Measurements from ENCODE around the gene MCF2L2.
A peak's percentile ranks its signal among the peaks of the same experiment; 100 is the strongest.

Gene MCF2L2

DNA sequence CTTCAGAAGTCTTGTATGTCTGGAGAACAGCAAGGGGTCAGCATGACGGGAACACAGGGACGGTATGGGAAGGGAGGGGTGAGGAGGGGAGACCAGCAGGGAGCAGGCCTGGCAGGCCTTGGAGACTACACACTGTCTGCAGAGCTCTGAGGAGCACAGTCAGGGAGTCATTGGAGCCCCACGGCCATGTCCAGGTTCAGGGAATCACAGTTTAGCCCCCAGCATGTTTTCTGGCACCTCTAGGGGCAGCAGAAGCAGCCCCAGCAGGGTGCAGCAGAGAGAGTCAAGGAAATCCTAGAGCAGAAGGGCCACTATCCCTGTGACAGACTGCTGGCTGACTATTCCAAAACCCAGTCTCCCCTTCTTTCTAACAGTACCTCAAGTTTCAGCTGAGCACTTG lies 269.1 kb downstream of the MCF2L2 start:
- peak in 1 of 2 donors; percentile 41 for DNase-seq

DNA sequence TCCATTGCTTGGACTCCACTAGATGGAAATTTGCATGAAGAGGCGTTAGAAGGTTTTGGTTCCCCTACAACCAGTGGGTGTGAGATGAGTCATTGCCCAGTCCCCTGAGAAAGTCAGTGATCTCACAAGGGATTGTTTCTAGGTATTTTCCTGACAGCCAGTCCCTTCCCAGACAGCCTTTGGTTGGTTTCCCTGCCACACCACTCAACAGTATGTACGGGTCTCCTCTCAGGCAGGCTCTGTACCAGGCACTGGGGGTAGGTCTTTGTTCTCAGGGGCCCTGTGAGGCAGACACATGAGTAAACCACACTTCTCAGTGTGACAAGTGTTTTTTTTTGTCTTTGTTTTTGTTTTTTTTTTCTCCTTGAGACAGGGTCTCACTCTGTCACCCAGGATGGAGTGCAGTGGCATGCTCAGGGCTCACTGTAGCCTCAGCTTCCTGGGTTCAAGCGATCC lies 269.8 kb downstream of the MCF2L2 start:
- peak; percentile 82 to 91 for DNase-seq

DNA sequence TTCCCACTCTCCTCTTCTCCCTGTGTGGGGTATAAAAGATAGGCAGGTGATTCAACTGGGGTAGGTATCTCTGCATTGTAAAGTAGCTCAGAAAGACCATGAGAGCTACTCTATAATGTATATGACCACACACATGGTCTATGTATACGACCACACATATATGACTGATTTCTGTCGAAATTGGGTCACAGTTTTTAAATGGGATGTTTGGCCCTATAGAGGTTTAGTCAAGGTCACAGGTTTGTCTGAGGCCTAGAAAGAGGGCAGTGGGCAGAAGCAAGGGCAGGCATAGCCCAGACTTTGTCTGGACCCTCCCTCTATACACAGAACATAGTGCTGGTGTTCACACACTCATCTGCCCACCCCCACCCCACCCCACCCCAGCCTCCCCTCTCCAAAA lies 270.3 kb downstream of the MCF2L2 start:
- DNase-seq, result peak; percentile 28 to 44

DNA sequence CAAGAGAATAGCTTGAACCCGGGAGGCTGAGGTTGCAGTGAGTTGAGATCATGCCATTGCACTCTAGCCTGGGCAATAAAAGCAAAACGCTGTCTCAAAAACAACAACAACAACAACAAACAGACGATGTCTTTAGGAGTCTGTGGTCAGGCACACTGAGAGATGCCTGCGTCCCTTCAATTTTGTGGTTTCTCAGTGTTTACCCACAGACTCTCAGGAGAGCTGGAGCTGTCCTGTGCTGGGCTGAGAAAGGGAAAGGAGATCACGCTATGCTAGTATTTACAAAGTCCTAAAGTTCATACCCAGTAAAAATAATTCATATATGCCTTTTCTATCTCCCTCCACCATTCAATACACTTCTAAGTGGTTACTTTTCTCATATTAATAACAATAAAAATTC lies 272.2 kb downstream of the MCF2L2 start:
- DNase-seq, result no peak

DNA sequence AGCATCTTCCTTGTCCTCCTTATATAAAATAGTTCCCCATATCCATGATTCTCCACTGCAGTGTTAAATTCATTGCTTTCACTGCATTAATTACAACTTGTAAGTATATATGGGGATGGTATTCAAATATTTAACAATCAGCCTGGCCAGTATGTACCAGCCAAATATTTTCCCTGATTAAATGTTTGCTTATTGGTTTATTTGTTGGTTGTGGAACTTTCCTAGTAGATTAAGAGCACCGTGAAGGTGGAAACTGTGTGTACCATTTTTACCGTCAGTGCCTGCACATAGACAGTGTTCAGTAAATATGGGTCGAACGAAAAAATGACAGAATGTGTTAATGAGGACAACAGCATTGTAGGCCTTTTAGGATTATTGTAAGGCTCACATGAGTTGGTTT lies 272.9 kb downstream of the MCF2L2 start:
- no peak for DNase-seq

DNA sequence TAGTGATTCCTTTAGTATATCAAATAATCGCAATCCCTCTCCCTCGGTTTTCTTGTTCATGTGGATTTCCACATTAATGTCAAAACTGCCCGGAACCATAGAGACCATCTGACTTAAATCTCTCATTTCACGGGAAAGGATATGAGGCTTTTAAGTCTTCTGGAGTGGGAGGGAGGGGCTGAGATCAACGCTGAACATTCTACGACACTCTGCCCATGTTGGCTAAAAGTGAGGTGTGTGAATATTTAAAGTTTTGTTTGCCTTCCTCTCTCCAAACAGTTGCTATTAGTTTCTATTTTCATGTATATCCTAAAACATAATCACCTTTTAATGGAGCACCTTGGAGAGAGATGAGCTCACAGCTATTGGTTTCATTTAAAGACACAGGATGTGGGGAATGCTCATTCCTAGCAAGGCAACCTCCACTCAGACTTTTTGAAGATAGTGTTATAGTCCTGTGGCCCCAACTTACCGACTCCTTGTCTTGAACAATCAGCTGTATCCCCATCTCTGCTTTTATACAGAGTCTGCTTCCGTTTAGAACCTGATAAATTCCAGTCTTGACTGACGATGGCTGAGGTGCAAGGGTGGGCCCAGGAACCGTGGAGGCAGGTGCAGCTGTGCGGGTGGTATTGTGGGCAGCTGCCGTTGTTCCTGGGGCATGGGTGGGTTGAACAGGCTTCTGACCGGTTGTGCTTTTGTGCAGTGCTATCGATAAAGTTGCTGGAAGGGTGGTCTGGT lies 275.0 kb downstream of the MCF2L2 start:
- DNase-seq, result no peak

DNA sequence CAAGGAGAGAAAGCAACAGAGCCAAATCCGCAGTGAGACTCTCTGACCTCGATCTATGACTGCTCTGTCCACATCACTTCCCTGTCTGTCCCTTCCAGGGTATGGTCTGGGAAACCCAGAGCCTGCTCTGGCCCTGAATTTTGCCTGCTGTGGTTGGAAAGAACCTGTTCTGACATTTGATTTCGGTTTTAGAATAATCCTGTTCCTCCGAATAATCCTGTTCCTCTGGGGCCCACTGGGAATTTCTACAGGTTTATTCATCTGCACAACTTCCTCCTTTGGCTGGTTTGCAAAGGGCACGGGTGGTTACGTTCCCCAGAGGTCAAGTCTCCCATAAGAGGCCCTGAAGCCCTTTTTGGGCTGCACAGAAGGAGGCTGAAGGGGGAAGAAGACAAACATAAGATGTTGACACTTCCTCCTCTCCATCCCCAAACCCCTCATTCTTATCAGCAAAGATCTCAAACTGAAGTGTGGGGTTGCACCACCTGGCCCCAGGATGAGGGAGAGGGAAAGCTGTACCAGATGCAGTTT lies 276.5 kb downstream of the MCF2L2 start:
- DNase-seq, result peak; percentile 22 to 37

DNA sequence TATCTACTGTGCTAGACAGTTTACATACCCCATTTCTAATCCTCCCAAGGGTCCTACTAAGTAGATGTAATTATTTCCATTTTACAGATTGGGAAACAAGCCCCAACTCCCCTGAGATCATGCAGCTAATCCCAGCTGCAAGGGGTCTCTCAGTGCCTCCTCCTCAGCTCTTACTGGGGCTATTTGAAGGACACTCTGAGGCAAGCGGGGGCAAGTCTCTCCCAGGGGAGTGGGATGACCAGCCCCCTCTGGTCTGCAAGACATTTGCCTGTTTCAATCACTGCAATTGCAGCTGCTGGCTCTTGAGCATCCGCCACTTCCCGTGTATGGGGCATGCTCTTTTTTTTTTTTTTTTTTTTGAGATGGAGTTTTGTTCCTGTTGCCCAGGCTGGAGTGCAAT lies 277.3 kb downstream of the MCF2L2 start:
- no peak for DNase-seq

DNA sequence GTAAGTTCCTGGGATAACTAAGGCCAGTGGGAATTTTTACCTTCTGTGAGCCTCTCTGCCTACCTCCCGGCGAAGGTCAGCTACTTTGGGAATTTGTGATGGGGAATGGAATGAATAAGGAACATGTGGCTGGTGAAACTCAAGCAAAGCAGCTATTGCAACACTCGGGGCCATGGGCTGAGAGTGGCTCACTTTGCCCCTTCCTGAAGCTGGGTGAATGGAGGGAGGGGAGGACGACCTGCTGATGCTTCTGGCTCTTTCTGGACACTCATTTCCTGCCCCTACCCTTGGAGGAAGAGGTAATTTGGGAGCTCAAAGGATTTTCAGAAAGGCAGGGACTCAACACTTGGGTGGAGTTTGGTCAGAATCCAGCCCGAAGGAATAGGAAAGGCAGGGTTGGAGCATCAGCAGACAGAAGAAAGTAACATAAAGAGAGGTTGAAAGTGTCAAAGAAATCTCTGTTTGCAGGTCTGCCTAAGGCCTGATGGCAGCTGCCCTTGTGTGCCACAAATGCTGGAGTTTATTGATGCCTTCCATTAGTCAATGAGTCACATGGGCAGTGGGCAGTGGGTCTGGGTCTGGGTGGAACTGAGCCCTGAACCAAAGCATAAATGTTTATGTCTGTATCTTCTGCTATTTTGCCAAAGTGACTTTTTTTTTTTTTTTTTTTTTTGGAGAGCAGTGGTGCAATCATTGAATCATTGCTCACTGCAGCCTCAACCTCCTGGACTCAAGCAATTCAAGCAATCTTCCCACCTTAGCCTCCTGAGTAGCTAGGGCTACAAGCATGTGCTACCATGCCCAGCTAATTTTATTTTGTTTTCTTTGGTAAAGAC lies 278.3 kb downstream of the MCF2L2 start:
- DNase-seq, result peak; percentile 17 to 30

DNA sequence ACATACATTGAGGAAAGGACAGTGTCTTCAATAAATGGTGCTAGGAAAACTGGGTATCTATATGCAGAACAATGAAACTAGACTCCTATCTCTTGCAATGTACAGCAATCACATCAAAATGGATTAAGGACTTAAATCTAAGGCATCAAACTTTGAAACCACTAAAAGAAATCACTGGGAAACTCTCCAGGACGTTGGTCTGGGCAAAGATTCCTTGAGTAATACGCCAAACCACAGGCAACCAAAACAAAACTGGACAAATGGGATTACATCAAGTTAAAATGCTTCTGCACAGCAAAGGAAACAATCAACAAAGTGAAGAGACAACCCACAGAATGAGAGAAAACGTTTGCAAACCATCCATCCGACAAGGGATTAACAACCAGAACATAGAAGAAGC lies 280.4 kb downstream of the MCF2L2 start:
- DNase-seq, result no peak

DNA sequence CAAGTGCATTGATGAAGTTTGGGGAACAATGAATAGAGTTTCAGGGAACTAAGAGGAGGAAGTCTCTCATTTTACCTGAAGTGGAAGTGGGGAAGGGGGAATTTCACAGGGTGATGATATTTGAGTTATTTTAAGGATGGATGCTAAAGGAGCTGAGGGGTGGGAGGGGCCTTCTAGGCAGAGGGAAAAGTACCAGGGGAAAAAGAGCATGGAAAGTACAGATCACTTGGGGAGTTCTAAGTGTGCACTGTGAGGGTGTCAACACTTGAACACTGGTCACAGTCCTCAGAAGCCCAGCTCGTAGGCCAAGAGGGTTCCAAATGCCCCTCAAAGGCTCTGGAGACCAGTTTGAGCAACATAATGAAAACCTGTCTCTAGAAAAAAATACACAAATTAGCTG lies 284.1 kb downstream of the MCF2L2 start:
- no peak for DNase-seq

DNA sequence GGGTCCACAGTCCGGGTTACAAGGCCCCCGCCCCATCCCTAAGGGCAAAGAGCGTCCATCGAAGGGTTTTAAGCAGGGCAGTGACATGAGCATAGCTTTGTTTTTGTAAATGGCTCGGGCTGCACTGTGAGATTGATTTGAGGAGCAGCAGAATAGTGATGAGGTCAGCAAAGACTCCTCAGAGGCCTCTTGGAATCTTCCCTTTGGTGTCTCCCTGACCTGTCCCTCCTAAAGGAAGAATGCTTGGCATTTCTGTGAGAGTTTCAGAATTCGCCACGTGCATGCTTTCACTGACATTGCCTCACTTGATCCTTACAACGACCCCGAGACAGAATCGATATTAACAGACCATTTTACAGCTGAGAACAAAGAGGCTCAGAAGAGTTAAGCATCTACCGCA lies 286.2 kb downstream of the MCF2L2 start:
- no peak for DNase-seq

DNA sequence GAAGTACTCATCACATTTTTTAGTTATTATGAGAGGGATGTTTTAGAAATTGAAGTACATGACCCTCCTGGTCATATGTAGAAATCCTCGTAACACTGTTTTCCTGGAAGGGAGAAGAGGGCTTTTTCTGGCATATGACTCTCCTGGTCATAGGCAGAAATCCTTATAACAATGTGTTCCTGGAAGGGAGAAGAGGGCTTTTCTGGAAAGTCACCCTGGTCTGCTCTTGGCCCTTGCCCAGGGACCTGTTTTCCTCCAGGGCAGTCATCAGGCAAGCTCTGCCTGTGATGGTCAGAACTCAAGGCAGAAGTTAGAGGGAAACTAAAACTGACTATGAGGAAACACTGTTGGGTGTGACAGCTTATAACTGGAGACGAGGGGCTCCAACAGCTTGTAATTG lies 293.6 kb downstream of the MCF2L2 start:
- no peak for DNase-seq

DNA sequence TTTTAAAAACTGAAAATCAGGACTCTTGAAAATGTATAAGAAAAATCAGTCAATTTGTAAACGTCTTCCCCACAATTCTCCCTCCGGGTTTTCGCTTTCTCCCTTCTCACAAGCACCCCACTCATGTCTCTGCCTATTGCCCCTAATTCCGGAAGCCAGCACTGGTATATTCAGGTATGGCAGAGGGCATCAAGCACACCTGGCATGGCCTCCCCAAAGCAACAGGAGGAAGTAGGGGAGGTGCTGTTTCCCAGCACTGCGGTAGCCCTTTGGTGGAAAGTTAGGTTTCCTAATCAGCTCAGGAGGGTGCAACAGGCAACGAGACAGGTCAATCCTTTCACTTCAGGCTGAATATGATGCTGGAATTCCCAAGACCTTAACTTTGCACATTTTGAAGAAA lies 296.0 kb downstream of the MCF2L2 start:
- DNase-seq, result no peak

DNA sequence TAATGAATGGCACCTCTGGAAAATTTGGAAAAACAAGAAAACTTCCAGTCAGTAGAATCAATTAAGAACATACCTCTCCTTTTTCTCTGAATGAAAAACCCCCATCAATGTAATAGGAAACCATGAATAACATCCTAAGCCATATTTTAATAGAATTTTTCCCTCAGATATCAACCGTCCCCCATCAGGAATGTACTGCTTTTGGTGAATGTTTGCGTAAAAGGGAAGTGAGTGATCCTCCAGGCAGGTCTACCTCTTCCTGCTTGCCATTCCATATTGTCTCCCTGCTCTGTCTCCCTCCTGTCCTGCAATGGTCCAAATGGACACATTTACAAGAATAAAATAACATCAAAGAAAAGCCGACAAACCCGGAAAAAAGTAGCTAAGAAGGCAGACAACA lies 296.7 kb downstream of the MCF2L2 start:
- no peak for DNase-seq

DNA sequence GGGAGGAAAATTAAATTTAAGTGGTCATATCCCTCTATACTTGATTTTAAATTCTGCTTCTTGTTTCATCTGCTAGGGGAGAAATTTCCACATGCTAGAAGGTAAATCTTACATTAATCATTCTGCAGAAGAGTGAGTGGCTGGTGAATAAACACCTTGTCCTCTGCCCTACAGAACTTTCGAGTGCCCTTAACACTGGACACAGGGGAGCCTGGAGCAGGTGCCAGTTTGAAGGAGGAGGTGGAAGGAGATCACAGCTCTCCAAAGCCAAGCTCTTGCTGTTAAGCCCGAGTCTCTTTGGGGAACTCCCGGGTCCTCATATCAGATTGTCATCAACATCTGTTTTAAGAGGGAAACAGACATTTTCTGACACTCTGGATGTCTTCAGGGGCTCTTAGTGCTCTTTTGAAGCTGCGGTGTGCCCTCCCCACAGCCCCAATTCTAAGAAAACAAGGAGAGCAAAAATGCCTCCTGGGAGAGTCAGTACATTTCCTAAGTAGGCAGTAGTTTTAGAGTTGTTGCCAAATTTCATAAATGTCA lies 297.2 kb downstream of the MCF2L2 start:
- DNase-seq, result no peak

DNA sequence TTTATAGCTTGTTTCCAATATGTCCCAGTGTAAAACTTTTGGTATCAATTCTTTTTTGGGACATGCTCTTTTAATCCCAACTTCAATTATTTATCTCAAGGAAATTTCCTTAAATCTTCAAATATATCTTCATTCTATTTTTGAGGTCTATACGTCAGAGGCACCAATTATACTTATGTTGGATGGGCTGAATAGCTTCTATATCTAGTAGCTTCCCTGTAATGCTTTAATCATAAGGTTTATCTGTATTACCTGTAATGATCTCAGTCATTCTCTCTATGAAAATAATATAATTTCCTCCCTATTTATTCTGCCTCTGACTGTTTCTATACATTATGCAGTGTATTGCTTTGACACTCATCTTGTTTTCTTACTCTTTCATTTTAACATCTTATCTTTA lies 299.2 kb downstream of the MCF2L2 start:
- no peak for DNase-seq

DNA sequence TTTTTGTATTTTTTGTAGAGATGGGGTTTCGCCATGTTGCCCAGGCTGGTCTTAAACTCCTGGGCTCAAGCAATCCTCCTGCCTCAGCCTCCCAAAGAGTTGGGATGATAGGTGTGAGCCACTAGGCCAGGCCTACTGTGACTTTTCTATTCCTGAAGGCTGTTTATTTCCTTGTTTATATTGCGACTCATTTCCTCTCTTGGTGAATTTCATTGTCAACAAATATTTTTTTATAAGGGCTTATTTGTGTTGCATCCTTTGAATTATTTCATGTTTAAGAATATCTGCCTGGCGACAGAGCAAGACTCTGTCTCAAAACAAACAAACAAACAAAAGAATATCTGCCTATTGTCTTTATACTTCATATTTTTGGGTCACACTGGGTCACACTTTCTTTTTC lies 299.7 kb downstream of the MCF2L2 start:
- DNase-seq, result no peak

Data from inflammatory macrophage (primary cell).